K562 (cell line): ENCODE results near the gene NKAPL. TPM values are rescaled to one million over a fixed set of nuclear protein-coding genes. Genes with fewer than 3 reads are reported as not detected.
A peak's percentile ranks its signal among the peaks of the same experiment; 100 is the strongest.

ENCODE experiments used
- ESRRA ChIP-seq: fragments of 450-650 bp; IDR thresholded peaks from 2 replicates; pipeline ENCODE4 v1.6.1; 2014; ENCODE audit warnings: low read depth, mild to moderate bottlenecking, moderate library complexity, borderline replicate concordance
- FIP1L1 ChIP-seq: fragments of 200-400 bp; formaldehyde crosslinking; IDR thresholded peaks from 2 replicates; pipeline ENCODE4 v1.6.1; 2018; ENCODE audit warnings: mild to moderate bottlenecking, low read depth, low read length; ENCODE audit not compliant: poor library complexity, severe bottlenecking
- FOXA3 ChIP-seq, 2 experiments: fragments of 450-650 bp in 1 of 2; sonication (generic) in 1 of 2; formaldehyde crosslinking; IDR thresholded peaks in 1 of 2; conservative IDR thresholded peaks in 1 of 2; 2 replicates each; pipeline versions ENCODE4 v1.4.0 to v1.8.0; 2020 to 2022; ENCODE audit warnings: mild to moderate bottlenecking in 2 of 2, missing genetic modification reagents in 1 of 2
- KLF6 ChIP-seq: fragments of 250-450 bp; sonication (Bioruptor Pico); IDR thresholded peaks from 2 replicates; pipeline ENCODE4 v1.4.0; 2020; ENCODE audit warnings: mild to moderate bottlenecking, moderate library complexity, borderline replicate concordance
- MTA1 ChIP-seq: fragments of 450-650 bp; IDR thresholded peaks from 2 replicates; pipeline ENCODE4 v1.6.1; 2017; ENCODE audit warnings: borderline replicate concordance
- RBM17 ChIP-seq: fragments of 200-400 bp; formaldehyde crosslinking; IDR thresholded peaks from 2 replicates; pipeline ENCODE4 v1.6.1; 2017; ENCODE audit warnings: low read depth, mild to moderate bottlenecking, low read length, borderline replicate concordance
- RBM25 ChIP-seq: fragments of 200-400 bp; formaldehyde crosslinking; IDR thresholded peaks from 2 replicates; pipeline ENCODE4 v1.6.1; 2018; ENCODE audit warnings: low read length, low read depth, moderate library complexity; ENCODE audit not compliant: severe bottlenecking
- RFX1 ChIP-seq: fragments of 450-650 bp; IDR thresholded peaks from 2 replicates; pipeline ENCODE4 v1.6.1; 2016; ENCODE audit warnings: mild to moderate bottlenecking, moderate library complexity
- SREBF2 ChIP-seq: sonication (generic); formaldehyde crosslinking; IDR thresholded peaks from 2 replicates; pipeline ENCODE4 v1.4.0; 2020; ENCODE audit warnings: mild to moderate bottlenecking, missing genetic modification reagents
- TCF7 ChIP-seq: sonication (generic); IDR thresholded peaks from 2 replicates; pipeline ENCODE4 v1.6.1; 2016; ENCODE audit warnings: antibody characterized with exemption, borderline replicate concordance
- ZNF830 ChIP-seq: fragments of 250-450 bp; sonication (Bioruptor Pico); IDR thresholded peaks from 2 replicates; pipeline ENCODE4 v1.5.0; 2021; ENCODE audit warnings: mild to moderate bottlenecking
- polyA plus RNA-seq, 8 experiments: library from polyadenylated mRNA; depleted of rRNA in 4 of 8; stranded (reverse) in 5 of 8; unstranded in 3 of 8; fragments of >200 nt; fragmentation: Nextera tagmentation in 2 of 8; fragmentation: Illumina TruSeq in 1 of 8; extraction: Ambion mirVana in 2 of 8; extraction: Trizol in 1 of 8; gene quantifications; 2 replicates each; pipeline versions ENCODE4 v1.2.1 to v1.2.3, GENCODE V29; 2011 to 2014; ENCODE audit warnings: inconsistent platforms in 1 of 8, missing spikeins in 1 of 8
- total RNA-seq, 7 experiments: library from RNA; depleted of rRNA in 6 of 7; stranded (reverse); fragments of >200 nt in 6 of 7; fragmentation: Illumina TruSeq in 2 of 7; extraction: Trizol in 2 of 7; gene quantifications; 2 replicates each; pipeline versions ENCODE4 v1.2.1 to v1.2.3, GENCODE V29; 2011 to 2021; ENCODE audit warnings: low replicate concordance in 1 of 7
- TF ChIP-seq, protein P1 (sequence below): fragments of 450-650 bp; IDR thresholded peaks from 2 replicates; pipeline ENCODE4 v1.6.1; 2016; ENCODE audit warnings: low read depth
- TF ChIP-seq, protein P2 (sequence below): sonication (generic); formaldehyde crosslinking; IDR thresholded peaks from 2 replicates; pipeline ENCODE4 v1.8.1; 2023; ENCODE audit warnings: mild to moderate bottlenecking, missing genetic modification reagents, moderate library complexity
- TF ChIP-seq, protein P3 (sequence below): fragments of 450-650 bp; formaldehyde crosslinking; IDR thresholded peaks from 2 replicates; pipeline ENCODE4 v1.4.0; 2020; ENCODE audit warnings: mild to moderate bottlenecking, moderate library complexity

NKAPL gene
- total and polyA plus RNA-seq, 9 of the 15 experiments (the other 6 are each of a cell fraction or from before 2014, with no cell fraction given), result not detected

DNA sequence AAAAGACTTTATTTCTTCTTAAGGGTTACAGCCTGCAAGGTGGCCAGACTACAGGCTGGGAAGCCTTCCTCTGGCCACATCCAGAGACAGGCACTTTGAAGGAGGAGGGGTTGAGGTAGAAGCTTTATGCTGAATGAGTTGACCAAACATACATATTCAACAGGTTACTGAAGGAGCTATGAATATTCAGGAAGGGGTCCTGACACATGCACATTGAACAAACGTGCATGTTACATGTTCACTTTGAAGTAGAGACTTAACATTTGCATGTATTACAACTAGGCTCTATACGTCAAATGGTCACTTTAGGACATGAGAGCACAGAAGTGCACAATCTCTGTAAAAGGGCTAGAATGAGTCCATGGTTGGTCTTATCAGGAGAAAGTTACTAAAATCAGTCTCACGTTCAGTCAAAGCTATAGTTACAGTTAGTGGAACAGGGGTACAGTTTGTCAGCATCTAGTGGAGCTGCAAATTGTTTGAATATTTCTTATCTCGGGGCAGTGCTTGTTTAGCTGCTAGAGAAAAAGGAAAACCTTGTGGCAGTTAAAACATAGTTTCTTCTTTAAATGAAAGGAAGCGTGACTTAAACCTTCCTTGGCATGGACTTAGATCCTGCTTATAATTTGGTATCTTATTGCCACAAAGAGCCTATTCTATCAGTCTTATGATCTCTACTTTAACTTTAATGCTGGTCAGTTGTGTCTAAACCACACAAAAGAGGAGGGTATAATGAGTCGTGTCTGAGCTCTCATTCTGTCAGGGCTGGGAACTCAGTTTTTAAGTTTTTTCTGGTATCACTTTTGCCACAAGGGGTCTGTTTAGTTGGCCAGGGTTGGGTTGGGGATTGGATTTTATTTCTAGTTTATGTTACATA lies 38.6 kb upstream of the NKAPL start (continued):
- TF ChIP-seq, protein P1, sequence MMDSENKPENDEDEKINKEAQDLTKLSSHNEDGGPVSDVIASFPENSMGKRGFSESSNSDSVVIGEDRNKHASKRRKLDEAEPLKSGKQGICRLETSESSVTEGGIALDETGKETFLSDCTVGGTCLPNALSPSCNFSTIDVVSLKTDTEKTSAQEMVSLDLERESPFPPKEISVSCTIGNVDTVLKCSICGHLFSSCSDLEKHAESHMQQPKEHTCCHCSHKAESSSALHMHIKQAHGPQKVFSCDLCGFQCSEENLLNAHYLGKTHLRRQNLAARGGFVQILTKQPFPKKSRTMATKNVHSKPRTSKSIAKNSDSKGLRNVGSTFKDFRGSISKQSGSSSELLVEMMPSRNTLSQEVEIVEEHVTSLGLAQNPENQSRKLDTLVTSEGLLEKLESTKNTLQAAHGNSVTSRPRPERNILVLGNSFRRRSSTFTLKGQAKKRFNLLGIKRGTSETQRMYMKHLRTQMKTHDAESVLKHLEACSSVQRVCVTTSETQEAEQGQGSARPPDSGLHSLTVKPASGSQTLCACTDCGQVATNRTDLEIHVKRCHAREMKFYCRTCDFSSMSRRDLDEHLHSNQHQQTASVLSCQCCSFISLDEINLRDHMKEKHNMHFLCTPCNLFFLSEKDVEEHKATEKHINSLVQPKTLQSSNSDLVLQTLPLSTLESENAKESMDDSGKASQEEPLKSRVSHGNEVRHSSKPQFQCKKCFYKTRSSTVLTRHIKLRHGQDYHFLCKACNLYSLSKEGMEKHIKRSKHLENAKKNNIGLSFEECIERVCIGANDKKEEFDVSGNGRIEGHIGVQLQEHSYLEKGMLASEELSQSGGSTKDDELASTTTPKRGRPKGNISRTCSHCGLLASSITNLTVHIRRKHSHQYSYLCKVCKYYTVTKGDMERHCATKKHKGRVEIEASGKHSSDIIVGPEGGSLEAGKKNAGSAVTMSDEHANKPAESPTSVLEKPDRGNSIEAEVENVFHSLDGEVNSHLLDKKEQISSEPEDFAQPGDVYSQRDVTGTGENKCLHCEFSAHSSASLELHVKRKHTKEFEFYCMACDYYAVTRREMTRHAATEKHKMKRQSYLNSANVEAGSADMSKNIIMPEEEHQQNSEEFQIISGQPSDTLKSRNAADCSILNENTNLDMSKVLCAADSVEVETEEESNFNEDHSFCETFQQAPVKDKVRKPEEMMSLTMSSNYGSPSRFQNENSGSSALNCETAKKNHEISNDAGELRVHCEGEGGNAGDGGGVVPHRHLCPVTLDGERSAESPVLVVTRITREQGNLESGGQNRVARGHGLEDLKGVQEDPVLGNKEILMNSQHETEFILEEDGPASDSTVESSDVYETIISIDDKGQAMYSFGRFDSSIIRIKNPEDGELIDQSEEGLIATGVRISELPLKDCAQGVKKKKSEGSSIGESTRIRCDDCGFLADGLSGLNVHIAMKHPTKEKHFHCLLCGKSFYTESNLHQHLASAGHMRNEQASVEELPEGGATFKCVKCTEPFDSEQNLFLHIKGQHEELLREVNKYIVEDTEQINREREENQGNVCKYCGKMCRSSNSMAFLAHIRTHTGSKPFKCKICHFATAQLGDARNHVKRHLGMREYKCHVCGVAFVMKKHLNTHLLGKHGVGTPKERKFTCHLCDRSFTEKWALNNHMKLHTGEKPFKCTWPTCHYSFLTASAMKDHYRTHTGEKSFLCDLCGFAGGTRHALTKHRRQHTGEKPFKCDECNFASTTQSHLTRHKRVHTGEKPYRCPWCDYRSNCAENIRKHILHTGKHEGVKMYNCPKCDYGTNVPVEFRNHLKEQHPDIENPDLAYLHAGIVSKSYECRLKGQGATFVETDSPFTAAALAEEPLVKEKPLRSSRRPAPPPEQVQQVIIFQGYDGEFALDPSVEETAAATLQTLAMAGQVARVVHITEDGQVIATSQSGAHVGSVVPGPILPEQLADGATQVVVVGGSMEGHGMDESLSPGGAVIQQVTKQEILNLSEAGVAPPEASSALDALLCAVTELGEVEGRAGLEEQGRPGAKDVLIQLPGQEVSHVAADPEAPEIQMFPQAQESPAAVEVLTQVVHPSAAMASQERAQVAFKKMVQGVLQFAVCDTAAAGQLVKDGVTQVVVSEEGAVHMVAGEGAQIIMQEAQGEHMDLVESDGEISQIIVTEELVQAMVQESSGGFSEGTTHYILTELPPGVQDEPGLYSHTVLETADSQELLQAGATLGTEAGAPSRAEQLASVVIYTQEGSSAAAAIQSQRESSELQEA, result no peak
- TF ChIP-seq TCF7, result peak; percentile 86; the same call in 1 of the 2 replicates
- TF ChIP-seq ESRRA, result no peak
- TF ChIP-seq KLF6 (CRISPR knock-in tag), result 0 out of 2 replicates have a peak, but pooled peaks have one; percentile 28
- TF ChIP-seq, protein P2, sequence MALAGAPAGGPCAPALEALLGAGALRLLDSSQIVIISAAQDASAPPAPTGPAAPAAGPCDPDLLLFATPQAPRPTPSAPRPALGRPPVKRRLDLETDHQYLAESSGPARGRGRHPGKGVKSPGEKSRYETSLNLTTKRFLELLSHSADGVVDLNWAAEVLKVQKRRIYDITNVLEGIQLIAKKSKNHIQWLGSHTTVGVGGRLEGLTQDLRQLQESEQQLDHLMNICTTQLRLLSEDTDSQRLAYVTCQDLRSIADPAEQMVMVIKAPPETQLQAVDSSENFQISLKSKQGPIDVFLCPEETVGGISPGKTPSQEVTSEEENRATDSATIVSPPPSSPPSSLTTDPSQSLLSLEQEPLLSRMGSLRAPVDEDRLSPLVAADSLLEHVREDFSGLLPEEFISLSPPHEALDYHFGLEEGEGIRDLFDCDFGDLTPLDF (CRISPR knock-in tag), result no peak
- no peak for TF ChIP-seq SREBF2 (CRISPR knock-in tag)
- no peak for TF ChIP-seq ZNF830
- TF ChIP-seq RBM17, result no peak
- no peak for TF ChIP-seq MTA1
- TF ChIP-seq FIP1L1, result no peak
- TF ChIP-seq FOXA3 (CRISPR knock-in tag; conservative IDR thresholded peaks at IDR 0.05 in 1 of 2, IDR thresholded peaks at IDR 0.05 in 1 of 2), result no peak
- TF ChIP-seq RBM25, result no peak
- TF ChIP-seq, protein P3, sequence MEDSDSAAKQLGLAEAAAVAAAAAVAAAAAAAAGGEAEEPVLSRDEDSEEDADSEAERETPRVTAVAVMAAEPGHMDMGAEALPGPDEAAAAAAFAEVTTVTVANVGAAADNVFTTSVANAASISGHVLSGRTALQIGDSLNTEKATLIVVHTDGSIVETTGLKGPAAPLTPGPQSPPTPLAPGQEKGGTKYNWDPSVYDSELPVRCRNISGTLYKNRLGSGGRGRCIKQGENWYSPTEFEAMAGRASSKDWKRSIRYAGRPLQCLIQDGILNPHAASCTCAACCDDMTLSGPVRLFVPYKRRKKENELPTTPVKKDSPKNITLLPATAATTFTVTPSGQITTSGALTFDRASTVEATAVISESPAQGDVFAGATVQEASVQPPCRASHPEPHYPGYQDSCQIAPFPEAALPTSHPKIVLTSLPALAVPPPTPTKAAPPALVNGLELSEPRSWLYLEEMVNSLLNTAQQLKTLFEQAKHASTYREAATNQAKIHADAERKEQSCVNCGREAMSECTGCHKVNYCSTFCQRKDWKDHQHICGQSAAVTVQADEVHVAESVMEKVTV, result no peak; the same call in 1 of the 2 replicates
- TF ChIP-seq RFX1, result no peak
